CD4-positive, alpha-beta T cell treated with Interleukin-15 for 4 hours (primary cell): Measurements from ENCODE around the gene PDCD2L.
"Not testable (repeated sequence)": the region's sequence is repeated elsewhere in the genome, so short reads cannot be mapped to it uniquely, and the experiment has no call there.

Experiments
- DNase-seq: peaks from one replicate; pipeline ENCODE4 v3.0.0-alpha.2; 2020; ENCODE audit warnings: low spot score

The PDCD2L gene

DNA sequence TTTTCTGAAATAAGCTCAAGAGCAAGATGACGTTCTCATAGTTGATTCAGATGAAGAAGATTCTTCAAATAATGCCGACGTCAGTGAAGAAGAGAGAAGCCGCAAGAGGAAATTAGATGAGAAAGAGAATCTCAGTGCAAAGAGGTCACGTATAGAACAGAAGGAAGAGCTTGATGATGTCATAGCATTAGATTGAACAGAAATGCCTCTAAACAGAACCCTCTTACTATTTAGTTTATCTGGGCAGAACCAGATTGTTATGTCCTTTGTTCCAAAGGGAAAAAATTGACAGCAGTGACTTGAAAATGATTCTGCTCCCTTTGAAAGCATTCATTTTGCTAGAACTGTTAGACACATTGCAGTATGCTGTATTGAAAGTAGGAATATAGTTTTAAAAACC is 64.8 kb downstream of the PDCD2L start:
- DNase-seq, result not testable (repeated sequence)

DNA sequence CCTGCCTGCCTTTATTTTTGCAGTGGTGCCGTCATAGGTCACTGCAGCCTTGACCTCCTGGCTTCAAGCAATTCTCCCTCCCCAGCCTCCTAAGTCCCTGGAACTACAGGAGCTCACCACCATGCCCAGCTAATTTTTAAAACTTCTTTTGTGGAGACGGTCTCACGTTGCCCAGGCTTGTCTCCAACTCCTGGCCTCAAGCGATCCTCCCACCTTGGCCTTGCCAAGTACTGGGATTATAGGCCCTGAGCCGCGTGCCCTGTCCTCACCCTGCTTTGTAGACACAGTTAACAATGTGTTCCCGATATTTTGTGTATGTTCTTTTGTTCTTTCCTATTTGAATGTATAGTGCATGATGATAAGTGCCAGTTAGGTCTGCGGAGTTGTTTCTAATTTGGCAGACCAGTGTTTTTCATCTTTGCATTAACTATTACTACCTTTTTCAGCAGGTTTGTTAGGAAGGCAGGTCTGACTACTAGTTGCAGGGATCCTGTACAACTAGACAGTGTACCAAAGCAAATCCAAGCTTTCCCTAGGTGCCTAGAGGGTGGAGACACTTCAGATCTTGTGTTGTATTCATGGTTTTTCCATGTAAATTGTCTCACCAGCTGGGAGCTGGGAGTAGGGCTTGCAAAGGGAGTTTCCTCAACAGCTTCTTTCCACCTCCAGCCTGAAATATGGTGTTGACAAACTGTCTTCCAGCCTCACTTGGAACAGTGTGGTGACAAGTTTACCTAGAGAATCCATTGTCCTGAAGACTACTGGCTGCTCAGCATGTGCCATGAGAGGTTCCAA is 67.9 kb downstream of the PDCD2L start:
- no peak for DNase-seq

DNA sequence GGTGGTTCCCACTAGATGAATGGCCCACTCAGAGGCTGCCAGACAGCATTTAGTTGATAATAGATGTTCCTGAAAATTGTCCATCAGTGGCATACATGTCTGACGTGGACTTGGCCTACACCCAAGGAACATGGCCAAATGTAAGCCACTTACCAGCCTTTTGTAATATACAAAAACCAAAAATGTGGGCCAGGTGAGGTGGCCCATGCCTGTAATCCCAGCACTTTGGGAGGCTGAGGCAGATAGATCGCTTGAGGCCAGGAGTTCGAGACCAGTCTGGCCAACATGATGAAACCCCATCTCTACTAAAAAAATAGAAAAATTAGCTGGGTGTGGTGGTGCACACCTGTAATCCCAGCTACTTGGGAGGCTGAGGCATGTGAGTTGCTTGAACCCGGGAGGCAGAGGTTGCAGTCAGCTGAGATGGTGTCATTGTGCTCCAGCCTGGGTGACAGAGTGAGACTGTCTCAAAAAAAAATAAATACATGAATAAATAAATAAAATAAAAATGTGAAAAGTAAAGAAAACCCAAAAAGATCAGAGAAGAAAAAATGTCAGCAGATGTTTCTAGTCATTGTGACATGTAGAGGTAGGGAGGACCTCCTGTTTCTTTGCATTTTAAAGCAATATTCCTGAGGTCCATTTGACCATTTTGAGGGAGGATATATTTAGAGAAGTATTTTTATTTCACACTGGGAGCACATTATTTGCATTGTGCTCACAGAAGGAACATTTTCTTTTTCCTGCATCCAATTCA is 70.2 kb downstream of the PDCD2L start:
- DNase-seq, result no peak

DNA sequence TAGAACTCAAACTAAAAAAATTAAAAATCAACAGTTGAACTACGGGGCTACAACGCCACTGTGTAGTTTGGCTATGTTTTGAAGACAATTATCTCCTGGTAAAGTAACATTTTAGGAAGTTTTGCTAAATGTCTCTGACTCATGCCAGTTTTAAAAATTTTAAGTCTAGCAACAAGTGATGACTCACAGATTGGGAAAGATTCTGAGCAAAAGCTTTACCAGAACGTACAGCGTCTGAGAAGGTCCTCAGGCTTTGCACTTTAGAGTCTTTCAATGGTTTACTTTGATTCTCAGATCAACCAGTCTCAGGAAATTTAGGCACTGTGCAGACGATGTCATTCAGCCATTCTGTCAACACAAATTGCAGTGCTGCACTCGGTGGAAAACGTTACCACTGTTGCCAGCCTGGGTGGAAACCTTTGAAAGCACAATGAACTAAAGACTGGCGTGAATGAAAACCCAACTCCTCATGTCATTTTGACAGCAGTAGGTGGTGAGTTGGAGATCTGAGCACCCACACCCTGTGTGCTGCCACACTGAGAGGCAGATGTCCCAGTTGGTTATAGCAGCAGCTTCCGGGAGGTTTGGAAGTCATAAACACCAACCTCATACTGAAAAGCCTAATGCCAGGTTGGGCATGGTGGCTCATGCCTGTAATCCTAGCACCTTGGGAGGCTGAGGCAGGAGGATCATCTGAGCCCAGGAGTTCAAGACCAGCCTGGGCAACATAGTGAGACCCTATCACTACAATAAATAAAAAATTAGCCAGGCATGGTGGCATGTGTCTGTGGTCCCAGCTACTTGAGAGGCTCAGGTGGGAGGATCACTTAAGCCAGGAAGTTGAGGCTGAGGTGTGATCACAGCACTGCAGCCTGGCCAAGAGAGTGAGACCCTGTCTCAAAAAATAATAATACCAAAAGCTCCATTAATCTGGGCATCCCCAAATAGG is 71.1 kb downstream of the PDCD2L start:
- peak; percentile 18 for DNase-seq
